OCI-LY7 (cell line): ENCODE data around the gene CTDSPL.

Experiments
- CTCF ChIP-seq: fragments of 200-600 bp; sonication (generic); conservative IDR thresholded peaks from 2 replicates; pipeline ENCODE4 v1.5.1; 2014; ENCODE audit warnings: mild to moderate bottlenecking, antibody characterized with exemption, low read length, moderate library complexity, mixed read lengths
- EZH2phosphoT487 ChIP-seq: fragments of 200-600 bp; sonication (generic); IDR thresholded peaks from 2 replicates; pipeline ENCODE4 v1.6.1; 2018; ENCODE audit warnings: low read depth, borderline replicate concordance, mild to moderate bottlenecking, mixed run types, antibody characterized with exemption, low read length, moderate library complexity, mixed read lengths

- TF ChIP-seq CTCF (no peak), EZH2phosphoT487 (no peak)
Measured at GRCh38 chr3:37858742-37859141, 2.9 kb upstream of the CTDSPL start.
